Gastroesophageal sphincter (tissue), 3 donors: ENCODE results near the gene MTARC1.

ENCODE experiments used
- POLR2AphosphoS5 ChIP-seq: sonication (generic); formaldehyde crosslinking; IDR thresholded peaks from one replicate; pipeline ENCODE4 v1.6.1; 2017; ENCODE audit warnings: antibody characterized with exemption
- TF ChIP-seq, protein P1 (sequence below), 4 experiments: fragments of 200-600 bp in 2 of 4; fragments of 450-650 bp in 2 of 4; sonication (generic) in 1 of 4; IDR thresholded peaks; one replicate each; pipeline ENCODE4 v1.5.1; 2017 to 2019; ENCODE audit warnings: antibody characterized with exemption in 4 of 4, mild to moderate bottlenecking in 2 of 4, moderate library complexity in 2 of 4

DNA sequence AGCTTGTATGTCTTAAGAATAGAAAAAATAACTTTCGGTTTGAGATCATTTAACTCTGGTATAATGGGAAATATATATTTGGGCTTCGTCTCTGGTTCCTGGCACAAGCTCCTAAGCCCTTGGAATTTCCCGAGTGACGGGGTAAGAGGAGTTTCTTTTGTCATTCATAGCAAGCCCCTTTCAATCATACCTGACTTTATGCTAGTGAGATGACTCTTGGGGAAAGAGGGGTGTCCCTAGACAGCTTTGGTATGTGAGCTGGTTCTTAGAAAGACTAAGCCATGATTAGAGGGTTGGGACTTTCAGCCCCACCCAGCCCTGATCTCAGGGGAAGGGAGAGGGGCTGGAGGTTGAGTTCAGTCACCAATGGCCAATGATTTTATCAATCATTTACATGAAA, 13.9 kb upstream of the MTARC1 start:
- TF ChIP-seq, protein P1, sequence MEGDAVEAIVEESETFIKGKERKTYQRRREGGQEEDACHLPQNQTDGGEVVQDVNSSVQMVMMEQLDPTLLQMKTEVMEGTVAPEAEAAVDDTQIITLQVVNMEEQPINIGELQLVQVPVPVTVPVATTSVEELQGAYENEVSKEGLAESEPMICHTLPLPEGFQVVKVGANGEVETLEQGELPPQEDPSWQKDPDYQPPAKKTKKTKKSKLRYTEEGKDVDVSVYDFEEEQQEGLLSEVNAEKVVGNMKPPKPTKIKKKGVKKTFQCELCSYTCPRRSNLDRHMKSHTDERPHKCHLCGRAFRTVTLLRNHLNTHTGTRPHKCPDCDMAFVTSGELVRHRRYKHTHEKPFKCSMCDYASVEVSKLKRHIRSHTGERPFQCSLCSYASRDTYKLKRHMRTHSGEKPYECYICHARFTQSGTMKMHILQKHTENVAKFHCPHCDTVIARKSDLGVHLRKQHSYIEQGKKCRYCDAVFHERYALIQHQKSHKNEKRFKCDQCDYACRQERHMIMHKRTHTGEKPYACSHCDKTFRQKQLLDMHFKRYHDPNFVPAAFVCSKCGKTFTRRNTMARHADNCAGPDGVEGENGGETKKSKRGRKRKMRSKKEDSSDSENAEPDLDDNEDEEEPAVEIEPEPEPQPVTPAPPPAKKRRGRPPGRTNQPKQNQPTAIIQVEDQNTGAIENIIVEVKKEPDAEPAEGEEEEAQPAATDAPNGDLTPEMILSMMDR (IDR thresholded peaks at IDR 0.05), result no peak
- no peak for TF ChIP-seq POLR2AphosphoS5
